Activated CD8-positive, alpha-beta T cell treated with anti-CD3 and anti-CD28 coated beads for 36 hours (primary cell): Measurements from ENCODE around the gene PCDHA3. TPM values are rescaled to one million over a fixed set of nuclear protein-coding genes. Genes with fewer than 3 reads are reported as not detected.
"Not testable (repeated sequence)": the region's sequence is repeated elsewhere in the genome, so short reads cannot be mapped to it uniquely, and the experiment has no call there.

Experiments used
- ATAC-seq: fragments of 200-7000 bp; cut with Tn5 transposase; one replicate; pipeline ENCODE4 v1.10.0; 2021; ENCODE audit warnings: mild to moderate bottlenecking, moderate library complexity
- CTCF ChIA-PET: fragments of 350-600 bp; sonication (Branson Sonifier 250); formaldehyde crosslinking; loops from one replicate; lab custom pipeline; 2021; ENCODE audit warnings: antibody characterized with exemption; lab: Charles Lee
- POLR2A ChIA-PET: fragments of 350-600 bp; sonication (Branson Sonifier 250); formaldehyde crosslinking; loops from one replicate; lab custom pipeline; 2021; ENCODE audit warnings: antibody characterized with exemption; lab: Charles Lee
- DNase-seq: peaks from one replicate; pipeline ENCODE4 v3.0.0-alpha.2; 2020
- H3K27ac Mint-ChIP-seq: one replicate; pipeline ENCODE4 v1.8.0; 2021; ENCODE audit warnings: mild to moderate bottlenecking, mixed read lengths
- H3K27me3 Mint-ChIP-seq: one replicate; pipeline ENCODE4 v1.8.0; 2021; ENCODE audit warnings: mixed read lengths
- H3K36me3 Mint-ChIP-seq: one replicate; pipeline ENCODE4 v1.8.0; 2021; ENCODE audit warnings: low read depth, mixed read lengths
- H3K4me1 Mint-ChIP-seq: one replicate; pipeline ENCODE4 v1.8.0; 2021; ENCODE audit warnings: low read depth, mixed read lengths
- H3K4me3 Mint-ChIP-seq: one replicate; pipeline ENCODE4 v1.8.0; 2021; ENCODE audit warnings: mild to moderate bottlenecking, moderate library complexity, mixed read lengths
- H3K9me3 Mint-ChIP-seq: one replicate; pipeline ENCODE4 v1.8.0; 2021; ENCODE audit warnings: mixed read lengths
- CTCF ChIP-seq: fragments of 200-600 bp; IDR thresholded peaks from one replicate; pipeline ENCODE4 v1.8.0; 2022; ENCODE audit warnings: antibody characterized with exemption, mild to moderate bottlenecking
- intact Hi-C: fragments of 100-400 bp; cut with micrococcal nuclease; formaldehyde crosslinking; loops from one replicate; pipeline ENCODE4 v1.10.0; 2022
- total RNA-seq, 2 experiments: library from RNA; stranded (reverse); gene quantifications; one replicate each; pipeline ENCODE4 v1.2.3, GENCODE V29; 2021

PCDHA3 gene
- total RNA-seq, 2 experiments from 2014 or later = not detected

GRCh38 chr5:140822281-140822629 lies 21.4 kb downstream of the PCDHA3 start:
- Mint-ChIP-seq H3K9me3 (peaks cover 5% of the 10 kb centered on the region), H3K27ac (no peak overlapping the region), H3K4me1 (no peaks in the 10 kb centered on the region), H3K4me3 (no peak overlapping the region), H3K36me3 (peaks cover 4% of the 10 kb centered on the region), H3K27me3 (peaks cover 11% of the 10 kb centered on the region)
- no peak for TF ChIP-seq CTCF
- DNase-seq (no peak), ATAC-seq (no peak)
- intact Hi-C loops = no loop called here
- POLR2A ChIA-PET = no interaction called here
- CTCF ChIA-PET = interaction anchor here (0.7 to 2.0 kb wide), 3 partner anchors 19 to 701 kb away, joined by 3 to 7 read pairs (median 6); partner anchors contain the start of gene PCDHA8

GRCh38 chr5:140822969-140823368 lies 22.1 kb downstream of the PCDHA3 start:
- POLR2A ChIA-PET, H3K36me3 Mint-ChIP-seq, ATAC-seq, CTCF ChIA-PET, DNase-seq, H3K4me3 Mint-ChIP-seq, H3K9me3 Mint-ChIP-seq, H3K4me1 Mint-ChIP-seq, intact Hi-C loops, H3K27ac Mint-ChIP-seq: not testable (repeated sequence)
- peaks cover 11% of the 10 kb centered on the region for H3K27me3 Mint-ChIP-seq

- DNase-seq (no peak), ATAC-seq (no peak)
- intact Hi-C loops = no loop called here
- H3K36me3 Mint-ChIP-seq = peaks cover 5% of the 10 kb centered on the region
- no peak overlapping the region for H3K27ac Mint-ChIP-seq
- H3K4me1 Mint-ChIP-seq = no peaks in the 10 kb centered on the region
- CTCF ChIA-PET = no interaction called here
- no peak for TF ChIP-seq CTCF
- H3K27me3 Mint-ChIP-seq = peaks cover 15% of the 10 kb centered on the region
- H3K4me3 Mint-ChIP-seq = no peak overlapping the region
- POLR2A ChIA-PET = no interaction called here
- H3K9me3 Mint-ChIP-seq = peaks cover 7% of the 10 kb centered on the region
Measured at GRCh38 chr5:140823475-140823874, 22.6 kb downstream of the PCDHA3 start.

GRCh38 chr5:140827704-140828361 lies 27.0 kb downstream of the PCDHA3 start, which contains the start of gene PCDHA6:
Gene PCDHA6 (plus strand): TSS chr5:140827960. CDS start chr5:140828092, 132 bp downstream.
- Mint-ChIP-seq H3K4me1 (no peaks in the 10 kb centered on the region), H3K9me3 (peaks cover 20% of the 10 kb centered on the region), H3K36me3 (peaks cover 7% of the 10 kb centered on the region), H3K4me3 (no peak within 1 kb of the TSS), H3K27ac (no peak within 1 kb of the TSS), H3K27me3 (peaks cover 29% of the 10 kb centered on the region)
- DNase-seq (no peak), ATAC-seq (no peak)
- ChIA-PET POLR2A (no interaction called here), CTCF (interaction anchor here (2.4 kb wide), 1 partner anchor 14 kb away, joined by 7 read pairs; no protein-coding TSS in a partner anchor)
- intact Hi-C loops = no loop called here
- TF ChIP-seq CTCF = no peak

- TF ChIP-seq CTCF = no peak
- Mint-ChIP-seq H3K27me3 (peaks cover 32% of the 10 kb centered on the region), H3K9me3 (peaks cover 23% of the 10 kb centered on the region), H3K27ac (no peak overlapping the region), H3K36me3 (peaks cover 7% of the 10 kb centered on the region), H3K4me3 (no peak overlapping the region), H3K4me1 (no peaks in the 10 kb centered on the region)
- CTCF ChIA-PET = interaction anchor here (2.4 kb wide), 1 partner anchor 13 kb away, joined by 7 read pairs; no protein-coding TSS in a partner anchor
- no peak for ATAC-seq
- intact Hi-C loops = no loop called here
- POLR2A ChIA-PET = no interaction called here
- DNase-seq = no peak
Measured at GRCh38 chr5:140828362-140828737, 27.5 kb downstream of the PCDHA3 start.

GRCh38 chr5:140829511-140830501 lies 28.9 kb downstream of the PCDHA3 start:
- ATAC-seq, DNase-seq, H3K4me1 Mint-ChIP-seq, H3K27ac Mint-ChIP-seq, intact Hi-C loops, CTCF ChIA-PET, POLR2A ChIA-PET, H3K4me3 Mint-ChIP-seq: not testable (repeated sequence)
- Mint-ChIP-seq H3K9me3 (peaks cover 26% of the 10 kb centered on the region), H3K36me3 (peaks cover 10% of the 10 kb centered on the region), H3K27me3 (peaks cover 39% of the 10 kb centered on the region)
